Ishikawa (cell line): ENCODE measurements around the gene ARHGEF28.

Source experiments
- CEBPB ChIP-seq: IDR thresholded peaks from 2 replicates; pipeline ENCODE4 v1.6.1; 2012
- CREB1 ChIP-seq: IDR thresholded peaks from 2 replicates; pipeline ENCODE4 v1.6.1; 2012; ENCODE audit warnings: low read depth
- EGR1 ChIP-seq: IDR thresholded peaks from 2 replicates; pipeline ENCODE4 v1.6.1; 2012
- EP300 ChIP-seq: IDR thresholded peaks from 2 replicates; pipeline ENCODE4 v1.6.1; 2012; ENCODE audit warnings: borderline replicate concordance
- FOXM1 ChIP-seq: IDR thresholded peaks from 2 replicates; pipeline ENCODE4 v1.6.1; 2012; ENCODE audit warnings: low read depth, borderline replicate concordance
- NFIC ChIP-seq: IDR thresholded peaks from 2 replicates; pipeline ENCODE4 v1.6.1; 2012
- RAD21 ChIP-seq: IDR thresholded peaks from 2 replicates; pipeline ENCODE4 v1.6.1; 2012; ENCODE audit warnings: low read depth
- TAF1 ChIP-seq: IDR thresholded peaks from 2 replicates; pipeline ENCODE4 v1.6.1; 2012; ENCODE audit warnings: low read depth, mild to moderate bottlenecking
- TCF12 ChIP-seq: IDR thresholded peaks from 2 replicates; pipeline ENCODE4 v1.6.1; 2012; ENCODE audit warnings: low read depth
- TEAD4 ChIP-seq: IDR thresholded peaks from 2 replicates; pipeline ENCODE4 v1.6.1; 2012
- YY1 ChIP-seq: IDR thresholded peaks from 2 replicates; pipeline ENCODE4 v1.6.1; 2012; ENCODE audit warnings: low read depth
- ZBTB7A ChIP-seq: IDR thresholded peaks from 2 replicates; pipeline ENCODE4 v1.6.1; 2012; ENCODE audit warnings: low read depth
- TF ChIP-seq, protein P1 (sequence below): IDR thresholded peaks from 2 replicates; pipeline ENCODE4 v1.6.1; 2012; ENCODE audit warnings: low read depth, mild to moderate bottlenecking
- TF ChIP-seq, protein P2 (sequence below): IDR thresholded peaks from 2 replicates; pipeline ENCODE4 v1.6.1; 2012
- TF ChIP-seq, protein P3 (sequence below): IDR thresholded peaks from 2 replicates; pipeline ENCODE4 v1.6.1; 2012

Gene ARHGEF28

DNA sequence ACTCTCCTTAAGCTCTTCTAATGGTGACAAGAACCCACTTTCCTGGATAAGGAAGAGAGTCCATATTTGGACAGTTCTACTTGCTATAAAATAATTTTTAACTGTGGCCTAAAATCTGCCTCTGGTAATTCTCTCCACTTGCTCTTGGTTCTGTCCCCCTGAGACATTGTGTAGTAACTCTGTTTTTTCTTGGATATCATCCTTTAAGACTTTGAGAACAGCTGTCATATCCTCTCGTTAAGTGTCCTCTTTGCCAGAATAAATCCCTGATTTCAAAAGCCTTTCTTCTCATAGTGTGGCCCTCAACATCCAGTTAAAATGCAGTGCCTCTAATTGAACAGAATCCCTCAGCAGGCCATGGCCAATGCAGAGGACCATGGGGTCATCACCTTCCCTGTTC is 101.5 kb downstream of the ARHGEF28 start:
- no peak for TF ChIP-seq CREB1
- TF ChIP-seq EGR1, result no peak
- no peak for TF ChIP-seq TEAD4
- no peak for TF ChIP-seq ZBTB7A
- no peak for TF ChIP-seq EP300
- no peak for TF ChIP-seq TCF12
- no peak for TF ChIP-seq RAD21
- TF ChIP-seq, protein P1, sequence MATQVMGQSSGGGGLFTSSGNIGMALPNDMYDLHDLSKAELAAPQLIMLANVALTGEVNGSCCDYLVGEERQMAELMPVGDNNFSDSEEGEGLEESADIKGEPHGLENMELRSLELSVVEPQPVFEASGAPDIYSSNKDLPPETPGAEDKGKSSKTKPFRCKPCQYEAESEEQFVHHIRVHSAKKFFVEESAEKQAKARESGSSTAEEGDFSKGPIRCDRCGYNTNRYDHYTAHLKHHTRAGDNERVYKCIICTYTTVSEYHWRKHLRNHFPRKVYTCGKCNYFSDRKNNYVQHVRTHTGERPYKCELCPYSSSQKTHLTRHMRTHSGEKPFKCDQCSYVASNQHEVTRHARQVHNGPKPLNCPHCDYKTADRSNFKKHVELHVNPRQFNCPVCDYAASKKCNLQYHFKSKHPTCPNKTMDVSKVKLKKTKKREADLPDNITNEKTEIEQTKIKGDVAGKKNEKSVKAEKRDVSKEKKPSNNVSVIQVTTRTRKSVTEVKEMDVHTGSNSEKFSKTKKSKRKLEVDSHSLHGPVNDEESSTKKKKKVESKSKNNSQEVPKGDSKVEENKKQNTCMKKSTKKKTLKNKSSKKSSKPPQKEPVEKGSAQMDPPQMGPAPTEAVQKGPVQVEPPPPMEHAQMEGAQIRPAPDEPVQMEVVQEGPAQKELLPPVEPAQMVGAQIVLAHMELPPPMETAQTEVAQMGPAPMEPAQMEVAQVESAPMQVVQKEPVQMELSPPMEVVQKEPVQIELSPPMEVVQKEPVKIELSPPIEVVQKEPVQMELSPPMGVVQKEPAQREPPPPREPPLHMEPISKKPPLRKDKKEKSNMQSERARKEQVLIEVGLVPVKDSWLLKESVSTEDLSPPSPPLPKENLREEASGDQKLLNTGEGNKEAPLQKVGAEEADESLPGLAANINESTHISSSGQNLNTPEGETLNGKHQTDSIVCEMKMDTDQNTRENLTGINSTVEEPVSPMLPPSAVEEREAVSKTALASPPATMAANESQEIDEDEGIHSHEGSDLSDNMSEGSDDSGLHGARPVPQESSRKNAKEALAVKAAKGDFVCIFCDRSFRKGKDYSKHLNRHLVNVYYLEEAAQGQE, result no peak
- TF ChIP-seq YY1, result no peak
- no peak for TF ChIP-seq TAF1
- TF ChIP-seq, protein P2, sequence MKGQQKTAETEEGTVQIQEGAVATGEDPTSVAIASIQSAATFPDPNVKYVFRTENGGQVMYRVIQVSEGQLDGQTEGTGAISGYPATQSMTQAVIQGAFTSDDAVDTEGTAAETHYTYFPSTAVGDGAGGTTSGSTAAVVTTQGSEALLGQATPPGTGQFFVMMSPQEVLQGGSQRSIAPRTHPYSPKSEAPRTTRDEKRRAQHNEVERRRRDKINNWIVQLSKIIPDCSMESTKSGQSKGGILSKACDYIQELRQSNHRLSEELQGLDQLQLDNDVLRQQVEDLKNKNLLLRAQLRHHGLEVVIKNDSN, result no peak
- TF ChIP-seq, protein P3, sequence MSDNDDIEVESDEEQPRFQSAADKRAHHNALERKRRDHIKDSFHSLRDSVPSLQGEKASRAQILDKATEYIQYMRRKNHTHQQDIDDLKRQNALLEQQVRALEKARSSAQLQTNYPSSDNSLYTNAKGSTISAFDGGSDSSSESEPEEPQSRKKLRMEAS, result no peak

DNA sequence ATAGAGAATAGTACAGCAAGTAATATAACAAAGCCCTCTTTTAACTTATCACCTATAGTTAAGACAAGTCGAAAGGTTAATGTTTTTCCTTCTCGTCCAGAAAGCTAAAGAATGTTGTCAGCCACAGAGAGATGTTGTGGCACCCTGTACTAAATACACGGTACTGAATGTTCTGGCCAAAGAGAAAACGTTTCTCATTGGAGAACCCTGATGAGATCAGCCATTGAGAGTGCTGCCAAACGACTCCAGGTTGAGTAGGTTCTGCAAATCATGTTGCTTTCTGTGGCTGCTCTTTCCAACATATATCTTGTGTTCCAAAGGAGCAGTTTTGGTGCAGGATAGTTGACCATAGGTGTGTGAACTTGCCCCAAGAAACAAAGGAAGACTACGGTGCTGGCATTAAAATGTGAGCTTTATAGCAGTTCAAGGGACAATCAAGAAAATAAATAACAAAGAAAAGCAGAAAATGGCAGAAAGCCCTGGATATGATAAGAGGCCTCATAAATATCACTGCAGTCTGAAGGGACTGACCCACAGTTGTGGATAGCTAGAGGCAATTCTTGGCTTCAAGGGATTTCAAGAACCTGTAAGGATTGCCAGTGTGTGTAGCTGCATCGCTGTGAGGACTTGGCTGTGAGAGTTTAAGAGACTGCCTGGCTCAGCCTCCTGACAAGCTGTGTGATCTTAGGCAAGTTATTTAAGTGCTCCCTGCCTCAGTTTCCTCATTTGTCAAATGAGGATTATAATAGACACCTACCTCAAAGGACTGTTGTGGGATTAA is 102.7 kb downstream of the ARHGEF28 start:
- no peak for TF ChIP-seq FOXM1
- TF ChIP-seq YY1, result no peak

DNA sequence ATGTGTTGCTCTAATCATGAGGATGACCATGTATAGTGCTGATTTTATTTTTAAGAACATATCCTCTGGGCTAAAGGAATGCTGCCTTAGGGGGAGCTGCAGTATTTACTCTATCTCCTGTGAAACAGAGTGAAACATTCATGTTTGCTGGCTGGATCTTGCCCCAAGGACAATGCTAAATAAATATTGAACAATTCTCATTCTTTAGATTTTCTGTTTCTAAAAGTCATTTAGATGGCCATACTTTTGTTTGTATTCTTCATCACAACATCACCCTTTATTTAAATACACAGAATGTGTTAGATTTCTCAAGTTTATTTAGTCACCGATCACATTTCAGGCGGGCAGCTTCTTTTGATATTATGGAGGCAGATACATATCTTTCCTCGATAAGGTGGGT is 103.3 kb downstream of the ARHGEF28 start:
- TF ChIP-seq CEBPB, result no peak
- TF ChIP-seq NFIC, result no peak
- no peak for TF ChIP-seq FOXM1
- TF ChIP-seq, protein P3, result no peak
- TF ChIP-seq EP300, result no peak
- no peak for TF ChIP-seq TAF1
- TF ChIP-seq, protein P1, result no peak
- no peak for TF ChIP-seq TCF12
- TF ChIP-seq CREB1, result no peak
- TF ChIP-seq TEAD4, result no peak
- TF ChIP-seq EGR1, result no peak
- TF ChIP-seq, protein P2, result no peak
- TF ChIP-seq YY1, result no peak
- TF ChIP-seq ZBTB7A, result no peak
- no peak for TF ChIP-seq RAD21

DNA sequence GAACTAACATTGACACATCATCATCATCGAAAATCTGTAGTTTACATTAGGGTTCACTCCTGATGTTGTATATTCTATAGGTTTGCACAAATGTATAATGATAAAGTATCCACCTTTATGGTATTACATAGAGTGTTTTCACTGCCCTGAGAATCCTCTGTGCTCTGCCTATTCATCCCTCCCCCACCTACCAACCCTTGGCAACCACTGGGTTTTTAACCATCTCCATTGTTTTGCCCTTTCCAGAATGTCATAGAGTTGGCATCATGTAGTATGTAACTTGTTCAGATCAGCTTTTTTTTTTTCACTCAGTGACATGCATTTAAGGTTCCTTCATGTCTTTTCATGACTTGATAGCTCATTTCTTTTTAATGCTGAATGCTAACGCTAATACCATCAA is 106.0 kb downstream of the ARHGEF28 start:
- TF ChIP-seq TCF12 (no peak), CREB1 (no peak), YY1 (no peak), TAF1 (no peak), TEAD4 (no peak), EP300 (no peak)
- TF ChIP-seq, protein P2, result no peak
- TF ChIP-seq, protein P1, result no peak

DNA sequence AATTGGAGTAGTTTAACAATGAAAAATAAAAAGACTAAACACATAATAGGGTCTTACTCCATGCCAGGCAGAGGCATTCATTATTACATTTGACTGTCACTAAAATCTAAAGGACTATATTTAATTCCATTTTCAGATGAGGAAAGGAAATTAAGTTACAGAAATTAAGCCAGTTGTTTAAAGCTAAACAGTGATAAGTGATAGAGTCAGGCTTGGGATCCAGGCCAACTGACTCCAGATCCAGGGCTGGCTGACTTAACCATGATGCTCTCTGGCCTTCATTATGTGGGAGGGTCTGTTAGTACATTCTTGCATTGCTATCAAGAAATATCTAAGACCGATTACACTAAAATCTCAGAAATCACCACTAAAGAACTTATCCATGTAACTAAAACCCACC is 107.2 kb downstream of the ARHGEF28 start:
- TF ChIP-seq EP300, result no peak
- no peak for TF ChIP-seq FOXM1
- TF ChIP-seq CREB1, result no peak
- no peak for TF ChIP-seq YY1
- TF ChIP-seq RAD21, result no peak
- TF ChIP-seq NFIC, result no peak
- no peak for TF ChIP-seq TAF1
- TF ChIP-seq CEBPB, result no peak
- no peak for TF ChIP-seq ZBTB7A
- no peak for TF ChIP-seq TEAD4
- no peak for TF ChIP-seq TCF12
- TF ChIP-seq, protein P2, result no peak
- TF ChIP-seq, protein P3, result no peak
- TF ChIP-seq, protein P1, result no peak
- no peak for TF ChIP-seq EGR1
